HG03354 (cell line): ENCODE data around the gene PCBP3.
"Not testable (repeated sequence)": the region's sequence is repeated elsewhere in the genome, so short reads cannot be mapped to it uniquely, and the experiment has no call there.

ENCODE experiments used
- ATAC-seq: cut with Tn5 transposase; IDR thresholded peaks from one replicate; pipeline ENCODE4 v1.9.1; 2021; ENCODE audit warnings: mild to moderate bottlenecking; ENCODE audit not compliant: unreplicated experiment, poor library complexity, severe bottlenecking

The PCBP3 gene

DNA sequence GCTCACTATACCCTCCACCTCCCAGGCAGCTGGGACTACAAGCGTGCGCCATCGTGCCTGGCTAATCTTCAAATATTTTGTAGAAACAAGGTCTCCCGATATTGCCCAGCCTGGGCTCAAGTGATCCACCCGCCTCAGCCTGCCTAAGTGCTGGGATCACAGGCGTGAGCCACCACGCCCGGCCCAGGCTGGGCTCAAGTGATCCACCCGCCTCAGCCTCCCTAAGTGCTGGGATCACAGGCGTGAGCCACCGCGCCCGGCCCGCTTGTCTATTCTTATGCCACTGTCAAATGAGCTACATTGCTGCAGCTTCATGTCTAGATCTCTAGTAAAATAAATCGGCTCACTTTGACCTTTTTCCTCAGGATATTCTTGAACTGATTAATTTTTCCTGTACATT is 230.3 kb downstream of the PCBP3 start:
- no peak for ATAC-seq

- ATAC-seq: no peak
Observed at GRCh38 chr21:45874716-45875415, 231.3 kb downstream of the PCBP3 start.

GRCh38 chr21:45875416-45875760 is 231.9 kb downstream of the PCBP3 start:
- ATAC-seq: no peak

- no peak for ATAC-seq
Observed at GRCh38 chr21:45875881-45876280, 232.4 kb downstream of the PCBP3 start.

GRCh38 chr21:45876381-45877170 is 233.1 kb downstream of the PCBP3 start:
- ATAC-seq: no peak

GRCh38 chr21:45877171-45877438 is 233.6 kb downstream of the PCBP3 start:
- no peak for ATAC-seq

DNA sequence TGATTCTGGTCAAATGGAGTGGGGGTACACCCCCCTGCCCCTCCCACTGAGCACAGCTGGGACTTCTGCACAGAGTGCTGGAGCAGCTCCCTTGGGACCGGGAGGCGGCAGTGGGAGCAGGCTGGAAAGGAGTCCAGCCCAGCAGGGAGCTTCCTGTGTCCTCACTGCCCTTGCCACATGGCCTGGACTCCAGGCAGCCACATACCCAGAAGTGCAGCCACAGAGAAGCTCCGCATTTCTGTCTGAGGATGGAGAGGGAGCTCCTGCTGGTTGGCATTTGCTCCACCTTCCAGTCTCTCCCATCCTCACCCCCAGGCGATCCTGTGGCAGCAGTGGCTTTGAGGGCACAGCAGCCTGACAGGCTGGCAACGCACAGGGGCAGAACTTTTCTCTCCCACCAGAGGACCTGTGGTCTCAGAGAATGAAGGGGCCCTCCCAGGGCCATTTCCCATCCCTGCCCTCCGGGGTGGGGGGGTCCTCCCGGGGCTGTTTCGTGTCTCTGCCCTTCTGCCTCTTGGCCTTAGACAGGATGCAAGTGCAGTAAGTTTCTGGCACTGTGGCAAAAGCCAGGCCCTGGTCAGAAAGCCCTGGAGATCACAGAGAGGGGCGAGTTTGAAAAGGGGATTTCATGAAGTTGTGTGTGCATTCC is 234.4 kb downstream of the PCBP3 start:
- ATAC-seq: no peak

GRCh38 chr21:45880097-45881068 is 236.9 kb downstream of the PCBP3 start:
- ATAC-seq: no peak

GRCh38 chr21:45882645-45883044 is 239.1 kb downstream of the PCBP3 start:
- no peak for ATAC-seq

DNA sequence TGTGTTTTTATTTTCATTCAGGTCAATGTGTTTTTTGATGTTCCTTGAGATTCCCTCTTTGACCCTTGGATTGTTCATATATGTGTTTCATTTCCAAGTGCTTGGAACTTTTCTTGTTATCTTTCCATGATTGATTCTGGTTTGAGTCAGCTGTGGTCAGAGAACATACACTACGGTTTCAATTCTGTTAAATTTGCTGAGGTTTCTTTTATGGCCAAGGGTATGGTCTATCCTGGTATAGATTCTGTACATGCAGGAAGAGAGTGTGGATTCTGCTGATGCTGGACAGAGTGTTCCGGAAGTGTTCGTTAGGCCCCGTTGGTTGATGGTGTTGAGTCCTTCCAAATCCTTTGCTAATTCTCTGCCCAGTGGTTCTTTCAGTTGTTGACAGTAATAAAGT is 239.6 kb downstream of the PCBP3 start:
- no peak for ATAC-seq

DNA sequence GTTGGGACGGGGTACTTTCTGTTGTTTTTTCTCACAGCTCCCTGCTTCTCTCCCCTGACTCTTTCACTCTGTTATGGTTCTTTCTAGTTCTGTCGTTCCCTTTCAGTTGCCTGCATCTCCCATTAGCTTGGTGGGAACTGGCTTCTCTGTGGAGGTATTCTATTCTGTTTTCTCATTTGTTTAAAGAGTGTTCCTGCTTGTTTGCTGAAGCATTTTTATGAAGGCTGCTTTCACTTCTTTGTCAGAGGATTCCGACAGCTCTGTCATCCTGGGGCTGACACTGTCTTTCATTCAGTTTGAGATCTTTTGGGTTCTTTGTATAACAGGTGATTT is 242.0 kb downstream of the PCBP3 start:
- ATAC-seq: no peak

DNA sequence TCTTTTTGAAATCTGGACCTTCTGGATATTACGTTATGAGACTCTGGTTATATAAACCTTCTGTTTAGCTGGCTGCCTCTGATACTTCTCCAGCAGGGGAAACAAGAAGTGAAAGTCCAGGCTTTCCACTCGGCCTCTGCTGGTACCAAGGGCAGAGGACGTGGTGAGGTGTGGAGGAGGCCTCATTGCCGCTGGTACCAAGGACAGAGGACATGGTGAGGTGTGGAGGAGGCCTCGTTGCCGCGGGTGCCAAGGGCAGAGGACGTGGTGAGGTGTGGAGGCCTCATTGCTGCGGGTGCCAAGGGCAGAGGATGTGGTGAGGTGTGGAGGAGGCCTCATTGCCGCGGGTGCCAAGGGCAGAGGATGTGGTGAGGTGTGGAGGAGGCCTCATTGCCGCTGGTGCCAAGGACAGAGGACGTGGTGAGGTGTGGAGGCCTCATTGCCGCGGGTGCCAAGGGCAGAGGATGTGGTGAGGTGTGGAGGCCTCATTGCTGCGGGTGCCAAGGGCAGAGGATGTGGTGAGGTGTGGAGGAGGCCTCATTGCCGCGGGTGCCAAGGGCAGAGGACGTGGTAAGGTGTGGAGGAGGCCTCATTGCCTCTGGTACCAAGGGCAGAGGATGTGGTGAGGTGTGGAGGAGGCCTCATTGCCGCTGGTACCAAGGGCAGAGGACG is 242.5 kb downstream of the PCBP3 start:
- not testable (repeated sequence) for ATAC-seq

- ATAC-seq: no peak
Observed at GRCh38 chr21:45886610-45887026, 243.1 kb downstream of the PCBP3 start.

DNA sequence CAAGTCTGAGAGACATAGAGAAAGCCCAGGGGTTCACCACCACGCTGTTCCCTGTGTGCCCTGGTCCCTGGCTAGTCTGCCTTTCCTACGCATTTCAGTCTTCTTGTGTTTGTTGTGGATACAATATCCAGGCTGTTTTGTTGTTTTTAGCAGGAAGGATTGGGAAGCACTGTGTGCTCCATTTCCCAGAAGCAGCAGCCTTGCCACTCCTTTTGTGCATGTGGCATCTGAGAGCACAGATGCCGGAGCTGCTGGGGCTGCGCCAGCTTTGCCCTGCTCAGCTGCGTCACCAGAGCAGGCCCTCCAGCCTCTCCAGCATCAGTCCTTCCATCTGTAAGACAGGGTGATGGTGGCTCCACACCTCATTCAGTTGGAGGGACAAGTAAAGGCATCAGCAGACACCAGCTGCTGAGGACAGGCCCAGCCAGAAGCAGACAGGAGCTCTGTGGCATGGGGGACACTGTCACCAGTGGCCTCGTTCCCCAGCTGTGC is 243.6 kb downstream of the PCBP3 start:
- no peak for ATAC-seq

DNA sequence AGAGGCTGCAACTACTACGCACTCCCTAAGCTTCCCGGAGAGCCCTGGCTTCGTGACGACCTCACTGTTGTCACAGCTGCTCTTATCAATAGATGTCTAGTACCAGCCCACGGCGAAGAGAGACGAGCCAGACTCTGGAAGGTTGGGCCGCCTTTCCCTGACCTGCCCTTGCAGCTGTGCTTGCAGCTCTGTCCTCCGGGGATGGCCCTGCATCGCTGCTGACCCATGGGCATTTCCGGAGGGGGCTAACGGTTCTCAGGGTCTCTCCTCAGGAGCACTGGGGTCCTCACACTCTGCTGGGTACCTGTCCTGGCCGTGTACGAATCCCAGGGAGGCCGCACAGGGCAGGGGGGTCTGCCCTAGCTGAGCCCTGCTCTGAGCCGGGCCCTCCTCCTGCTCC is 244.3 kb downstream of the PCBP3 start:
- no peak for ATAC-seq

DNA sequence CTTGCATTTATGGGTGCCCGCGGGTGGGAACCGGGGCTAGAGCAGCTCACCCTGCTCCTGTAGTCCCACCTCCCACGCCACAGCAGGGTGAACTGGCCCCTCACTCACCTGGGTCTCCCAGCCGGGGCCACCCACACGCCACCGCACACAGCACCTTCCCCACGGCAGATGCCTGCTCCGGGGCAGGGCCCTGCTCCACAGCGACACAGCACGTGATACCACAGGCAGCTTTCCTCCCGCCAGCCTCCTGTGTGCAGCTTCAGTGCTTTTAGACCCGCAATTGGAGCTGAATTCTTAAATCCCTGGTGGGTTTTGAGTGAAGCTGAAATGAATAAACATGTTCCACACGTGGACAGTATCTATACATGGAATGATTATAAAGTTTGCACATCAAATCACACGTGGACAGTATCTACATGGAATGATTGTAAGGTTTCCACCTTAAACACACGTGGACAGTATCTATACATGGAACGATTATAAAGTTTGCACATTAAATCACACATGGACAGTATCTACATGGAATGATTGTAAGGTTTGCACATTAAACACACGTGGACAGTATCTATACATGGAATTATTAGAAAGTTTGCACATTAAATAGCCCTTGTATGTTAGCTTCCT is 245.0 kb downstream of the PCBP3 start:
- no peak for ATAC-seq

DNA sequence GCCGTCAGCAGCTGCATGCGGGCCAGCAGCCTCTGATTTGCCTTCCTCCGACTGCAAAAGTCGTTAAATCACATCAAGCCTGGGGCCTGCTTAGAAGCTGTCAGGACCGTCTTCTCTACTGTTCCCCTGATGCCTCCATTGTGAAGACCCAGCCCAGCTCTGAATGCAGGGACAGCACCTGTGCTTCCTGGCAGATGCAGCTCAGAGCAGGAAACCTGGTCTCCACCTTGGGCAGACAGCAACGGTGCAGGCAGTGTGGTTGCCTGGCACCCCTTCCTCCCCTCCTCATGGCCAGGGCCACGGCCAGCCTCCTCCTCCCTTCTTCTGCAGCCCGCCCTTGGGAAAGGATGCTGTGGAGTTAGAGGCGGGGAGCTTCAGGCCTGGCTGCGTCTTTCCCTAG is 245.7 kb downstream of the PCBP3 start:
- no peak for ATAC-seq

DNA sequence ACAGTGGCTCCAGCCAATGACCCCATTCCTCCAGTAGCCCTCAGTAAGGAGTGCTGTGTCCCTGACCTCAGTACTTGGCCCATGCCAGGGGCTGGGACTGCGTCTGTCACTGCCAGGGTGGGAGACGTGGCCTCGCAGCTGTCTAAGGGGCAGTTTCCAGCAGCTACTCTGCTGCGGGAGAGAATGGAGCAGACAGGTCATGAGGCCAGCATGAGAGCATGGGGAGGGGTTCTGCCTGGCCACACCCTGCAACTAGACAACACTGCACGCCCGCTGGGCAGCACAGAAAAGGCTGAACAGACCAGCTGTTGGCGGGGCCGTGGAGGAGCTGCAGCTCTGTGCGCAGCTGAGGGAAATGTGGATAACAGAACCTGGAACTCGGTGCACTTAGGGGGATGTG is 246.4 kb downstream of the PCBP3 start:
- ATAC-seq: no peak
